Liver (tissue), 9 donors: ENCODE measurements around the gene TMX2. TPM values are rescaled to one million over a fixed set of nuclear protein-coding genes. Genes with fewer than 3 reads are reported as not detected.

Experiments used
- DNase-seq: peaks from one replicate; pipeline ENCODE4 v3.0.0-alpha.2; 2017; ENCODE audit warnings: low spot score
- H3K27ac ChIP-seq, 2 donors: one replicate each; pipeline ENCODE4 v1.7.0; 2013; ENCODE audit warnings: inconsistent platforms in 2 of 2, low read length in 2 of 2, control low read depth in 1 of 2, low read depth in 1 of 2, mild to moderate bottlenecking in 1 of 2
- H3K27me3 ChIP-seq, 4 donors: one replicate each; pipeline versions ENCODE4 v1.6.1 to v1.7.0; 2013; ENCODE audit warnings: low read length in 3 of 4, inconsistent platforms in 1 of 4, mild to moderate bottlenecking in 1 of 4, moderate library complexity in 1 of 4; ENCODE audit not compliant: control insufficient read depth in 4 of 4, insufficient read depth in 4 of 4
- H3K36me3 ChIP-seq, 4 donors: one replicate each; pipeline versions ENCODE4 v1.6.1 to v1.7.0; 2013; ENCODE audit warnings: low read length in 3 of 4, mild to moderate bottlenecking in 3 of 4, low read depth in 1 of 4, moderate library complexity in 1 of 4; ENCODE audit not compliant: control insufficient read depth in 4 of 4, insufficient read depth in 3 of 4
- H3K4me1 ChIP-seq, 4 donors: one replicate each; pipeline versions ENCODE4 v1.6.1 to v1.7.0; 2013; ENCODE audit warnings: low read length in 3 of 4, mild to moderate bottlenecking in 3 of 4, moderate library complexity in 1 of 4; ENCODE audit not compliant: control insufficient read depth in 4 of 4, insufficient read depth in 4 of 4
- H3K4me3 ChIP-seq, 3 donors: one replicate each; pipeline versions ENCODE4 v1.6.1 to v1.7.0; 2013; ENCODE audit warnings: low read length in 3 of 3, control low read depth in 1 of 3, low read depth in 1 of 3, mild to moderate bottlenecking in 1 of 3
- H3K9ac ChIP-seq, 2 donors: one replicate each; pipeline ENCODE4 v1.7.0; 2013; ENCODE audit warnings: low read length in 2 of 2, mild to moderate bottlenecking in 2 of 2, moderate library complexity in 2 of 2, control low read depth in 1 of 2, low read depth in 1 of 2
- H3K9me3 ChIP-seq, 4 donors: one replicate each; pipeline versions ENCODE4 v1.6.1 to v1.7.0; 2013; ENCODE audit warnings: low read length in 3 of 4; ENCODE audit not compliant: control insufficient read depth in 4 of 4
- EGR1 ChIP-seq, 2 donors: IDR thresholded peaks; 2 replicates each; pipeline ENCODE4 v1.6.1; 2016 to 2018; ENCODE audit warnings: antibody characterized with exemption in 2 of 2, low read depth in 2 of 2
- FOXA2 ChIP-seq: IDR thresholded peaks from 2 replicates; pipeline ENCODE4 v1.6.1; 2016; ENCODE audit warnings: antibody characterized with exemption
- GABPA ChIP-seq, 2 donors: IDR thresholded peaks in 1 of 2; conservative IDR thresholded peaks in 1 of 2; 2 replicates each; pipeline ENCODE4 v1.6.1; 2016; ENCODE audit warnings: antibody characterized with exemption in 2 of 2, mild to moderate bottlenecking in 1 of 2, moderate library complexity in 1 of 2
- HNF4A ChIP-seq, 2 donors: conservative IDR thresholded peaks; 2 replicates each; pipeline ENCODE4 v1.6.1; 2016; ENCODE audit warnings: antibody characterized with exemption in 2 of 2, mild to moderate bottlenecking in 2 of 2
- RAD21 ChIP-seq, 2 donors: IDR thresholded peaks; 2 replicates each; pipeline ENCODE4 v1.6.1; 2016; ENCODE audit warnings: antibody characterized with exemption in 2 of 2, mild to moderate bottlenecking in 2 of 2
- RXRA ChIP-seq, 2 donors: IDR thresholded peaks; 2 replicates each; pipeline ENCODE4 v1.6.1; 2017 to 2018; ENCODE audit warnings: antibody characterized with exemption in 2 of 2, mild to moderate bottlenecking in 1 of 2
- SP1 ChIP-seq: IDR thresholded peaks from 2 replicates; pipeline ENCODE4 v1.6.1; 2018; ENCODE audit warnings: antibody characterized with exemption, mild to moderate bottlenecking
- WGBS: extraction: QIAGEN DNeasy Blood & Tissue Kit; methylation state at CpG from one replicate; pipeline ENCODE4 v1.1.7; 2013; 5-methylcytosine and 5-hydroxymethylcytosine counted together
- polyA plus RNA-seq, 2 donors: library from polyadenylated mRNA; stranded (reverse) in 1 of 2; unstranded in 1 of 2; fragments of 200-250 nt in 1 of 2; fragments of >200 nt in 1 of 2; fragmentation: Nextera tagmentation in 1 of 2; extraction: Ambion mirVana in 1 of 2; gene quantifications; one replicate each; pipeline versions ENCODE4 v1.2.1 to v1.2.3, GENCODE V29; 2013 to 2015
- total RNA-seq, 2 donors: library from RNA; depleted of rRNA; stranded (reverse); fragments of >200 nt; gene quantifications; one replicate each; pipeline ENCODE4 v1.2.3, GENCODE V29; 2014
- TF ChIP-seq, protein P1 (sequence below): fragments of 150-350 bp; IDR thresholded peaks from 2 replicates; pipeline ENCODE4 v1.5.1; 2017; ENCODE audit warnings: improper control_type of control experiment, low read depth, low read length; ENCODE audit not compliant: missing input control
- TF ChIP-seq, protein P2 (sequence below): IDR thresholded peaks from 2 replicates; pipeline ENCODE4 v1.6.1; 2016; ENCODE audit warnings: antibody characterized with exemption
- TF ChIP-seq, protein P3 (sequence below): IDR thresholded peaks from 2 replicates; pipeline ENCODE4 v1.6.1; 2016; ENCODE audit warnings: antibody characterized with exemption
- donor health status: healthy.
- donor health status: healthy.
- donor health status: healthy.
- donor health status: healthy.
- donor health status: healthy.

The TMX2 gene
- total and polyA plus RNA-seq, 4 donors = 43.3 to 70.9 (median 59.1) TPM

DNA sequence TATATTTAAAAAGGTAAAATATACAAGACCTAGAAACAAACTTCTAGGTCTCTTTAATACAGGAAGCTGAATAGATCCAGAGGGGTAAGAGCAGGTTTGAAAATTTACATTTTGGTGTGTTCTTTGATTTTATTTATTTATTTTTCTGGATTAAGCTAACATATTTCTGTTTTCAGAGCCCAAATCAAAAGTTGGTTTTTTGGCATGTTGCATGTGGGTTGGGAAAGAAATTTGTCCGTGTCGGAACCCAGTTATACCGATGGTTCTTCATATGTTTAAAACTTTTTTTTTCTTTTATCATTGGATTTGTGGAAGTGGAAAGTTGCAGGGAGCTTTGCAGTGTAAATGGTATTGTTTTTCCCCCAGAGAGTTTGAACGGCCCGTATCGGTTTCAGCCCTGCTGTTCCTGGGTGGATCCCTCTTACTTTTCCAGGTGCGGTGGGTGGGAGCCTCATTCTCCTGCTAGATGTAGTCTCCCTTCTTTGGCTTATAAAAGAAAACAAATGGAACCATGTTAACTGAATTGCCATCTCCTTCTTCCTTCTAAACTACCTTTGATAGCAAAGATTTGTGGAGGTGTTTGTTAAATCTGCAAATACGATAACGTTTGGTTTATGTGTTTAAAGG lies 50.0 kb downstream of the TMX2 start:
- Histone ChIP-seq H3K9me3 (no peaks in the 10 kb centered on the region), H3K36me3 (no peaks in the 10 kb centered on the region), H3K9ac (peak overlapping the region; percentile 95 to 100), H3K27ac (peak overlapping the region; percentile 88 to 97), H3K4me1 (peaks cover 2 to 36% (median 28%) of the 10 kb centered on the region in 4 donors), H3K4me3 (peak overlapping the region; percentile 74 to 95 (median 91)), H3K27me3 (no peaks in the 10 kb centered on the region)
- WGBS = 4% methylated on average over 9 of the region's 9 CpGs
- peak in 1 of 2 donors; percentile 13 for TF ChIP-seq RAD21 (IDR thresholded peaks at IDR 0.05)
- TF ChIP-seq, protein P1, sequence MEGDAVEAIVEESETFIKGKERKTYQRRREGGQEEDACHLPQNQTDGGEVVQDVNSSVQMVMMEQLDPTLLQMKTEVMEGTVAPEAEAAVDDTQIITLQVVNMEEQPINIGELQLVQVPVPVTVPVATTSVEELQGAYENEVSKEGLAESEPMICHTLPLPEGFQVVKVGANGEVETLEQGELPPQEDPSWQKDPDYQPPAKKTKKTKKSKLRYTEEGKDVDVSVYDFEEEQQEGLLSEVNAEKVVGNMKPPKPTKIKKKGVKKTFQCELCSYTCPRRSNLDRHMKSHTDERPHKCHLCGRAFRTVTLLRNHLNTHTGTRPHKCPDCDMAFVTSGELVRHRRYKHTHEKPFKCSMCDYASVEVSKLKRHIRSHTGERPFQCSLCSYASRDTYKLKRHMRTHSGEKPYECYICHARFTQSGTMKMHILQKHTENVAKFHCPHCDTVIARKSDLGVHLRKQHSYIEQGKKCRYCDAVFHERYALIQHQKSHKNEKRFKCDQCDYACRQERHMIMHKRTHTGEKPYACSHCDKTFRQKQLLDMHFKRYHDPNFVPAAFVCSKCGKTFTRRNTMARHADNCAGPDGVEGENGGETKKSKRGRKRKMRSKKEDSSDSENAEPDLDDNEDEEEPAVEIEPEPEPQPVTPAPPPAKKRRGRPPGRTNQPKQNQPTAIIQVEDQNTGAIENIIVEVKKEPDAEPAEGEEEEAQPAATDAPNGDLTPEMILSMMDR = no peak
- no peak for DNase-seq

DNA sequence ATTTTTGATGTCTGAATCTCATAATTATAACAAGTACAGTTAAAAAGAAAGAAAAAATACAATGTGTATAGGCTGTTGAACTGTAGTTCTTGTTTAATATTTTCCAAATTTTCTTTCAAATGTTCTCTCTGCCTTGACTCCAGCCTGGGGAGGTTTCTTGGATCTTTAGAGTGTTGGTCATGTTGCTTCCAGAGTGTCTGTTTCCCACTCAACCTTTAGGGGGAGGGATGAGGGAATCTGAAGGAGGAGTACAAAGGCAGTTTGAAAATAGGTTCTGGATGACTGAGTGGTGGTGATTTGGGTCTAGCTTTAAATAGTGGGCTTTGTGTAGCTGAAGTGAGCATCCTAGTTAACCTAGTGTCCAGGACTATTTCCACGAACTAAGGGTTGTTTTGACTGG lies 51.2 kb downstream of the TMX2 start:
- TF ChIP-seq GABPA (IDR thresholded peaks at IDR 0.05 in 1 of 2, conservative IDR thresholded peaks at IDR 0.05 in 1 of 2) (no peak), FOXA2 (no peak), RAD21 (IDR thresholded peaks at IDR 0.05) (peak in 1 of 2 donors; percentile 50)
- TF ChIP-seq, protein P2, sequence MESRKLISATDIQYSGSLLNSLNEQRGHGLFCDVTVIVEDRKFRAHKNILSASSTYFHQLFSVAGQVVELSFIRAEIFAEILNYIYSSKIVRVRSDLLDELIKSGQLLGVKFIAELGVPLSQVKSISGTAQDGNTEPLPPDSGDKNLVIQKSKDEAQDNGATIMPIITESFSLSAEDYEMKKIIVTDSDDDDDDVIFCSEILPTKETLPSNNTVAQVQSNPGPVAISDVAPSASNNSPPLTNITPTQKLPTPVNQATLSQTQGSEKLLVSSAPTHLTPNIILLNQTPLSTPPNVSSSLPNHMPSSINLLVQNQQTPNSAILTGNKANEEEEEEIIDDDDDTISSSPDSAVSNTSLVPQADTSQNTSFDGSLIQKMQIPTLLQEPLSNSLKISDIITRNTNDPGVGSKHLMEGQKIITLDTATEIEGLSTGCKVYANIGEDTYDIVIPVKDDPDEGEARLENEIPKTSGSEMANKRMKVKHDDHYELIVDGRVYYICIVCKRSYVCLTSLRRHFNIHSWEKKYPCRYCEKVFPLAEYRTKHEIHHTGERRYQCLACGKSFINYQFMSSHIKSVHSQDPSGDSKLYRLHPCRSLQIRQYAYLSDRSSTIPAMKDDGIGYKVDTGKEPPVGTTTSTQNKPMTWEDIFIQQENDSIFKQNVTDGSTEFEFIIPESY = no peak
- TF ChIP-seq, protein P1 = peak; percentile 15
- Histone ChIP-seq H3K4me3 (peak overlapping the region; percentile 74 to 95 (median 91)), H3K4me1 (peaks cover 5 to 37% (median 28%) of the 10 kb centered on the region in 4 donors), H3K27me3 (no peaks in the 10 kb centered on the region), H3K36me3 (no peaks in the 10 kb centered on the region), H3K27ac (peak overlapping the region in 1 of 2 donors; percentile 2), H3K9me3 (no peaks in the 10 kb centered on the region), H3K9ac (peak overlapping the region; percentile 95 to 100)
- 8% methylated on average over 1 of the region's 1 CpG for WGBS
- DNase-seq = no peak

DNA sequence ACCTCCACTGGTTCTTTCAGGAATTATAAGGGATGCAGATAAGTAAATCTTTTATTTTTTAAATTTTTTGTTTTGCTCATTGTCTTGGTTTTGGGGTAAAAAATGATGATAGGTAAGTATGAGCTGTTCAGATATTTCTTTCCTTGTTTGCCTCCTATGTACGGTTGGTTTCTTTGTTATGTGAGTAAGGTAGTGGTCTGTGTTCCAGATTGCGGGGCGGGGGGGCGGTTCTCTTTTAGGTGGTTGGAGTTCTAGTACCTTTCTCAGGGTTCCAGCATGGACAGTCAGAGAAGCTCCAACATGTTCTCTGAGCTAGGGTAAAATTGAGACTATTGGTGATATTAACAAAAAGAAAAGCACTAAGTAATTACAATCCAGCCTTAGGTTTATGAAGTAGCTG lies 51.6 kb downstream of the TMX2 start:
- 30% methylated on average over 4 of the region's 4 CpGs for WGBS
- Histone ChIP-seq H3K9ac (peak overlapping the region; percentile 34 to 100), H3K36me3 (no peaks in the 10 kb centered on the region), H3K27me3 (no peaks in the 10 kb centered on the region), H3K4me1 (peaks cover 7 to 37% (median 28%) of the 10 kb centered on the region in 4 donors), H3K9me3 (no peaks in the 10 kb centered on the region), H3K27ac (peak overlapping the region; percentile 2 to 19), H3K4me3 (peak overlapping the region; percentile 18 to 95 (median 74))
- DNase-seq = no peak
- TF ChIP-seq HNF4A (conservative IDR thresholded peaks at IDR 0.05) = no peak
- TF ChIP-seq RXRA (IDR thresholded peaks at IDR 0.05) = no peak
- no peak for TF ChIP-seq EGR1 (IDR thresholded peaks at IDR 0.05; ENCODE audit: low read depth in 2 of 2)
- no peak for TF ChIP-seq SP1
- TF ChIP-seq, protein P3, sequence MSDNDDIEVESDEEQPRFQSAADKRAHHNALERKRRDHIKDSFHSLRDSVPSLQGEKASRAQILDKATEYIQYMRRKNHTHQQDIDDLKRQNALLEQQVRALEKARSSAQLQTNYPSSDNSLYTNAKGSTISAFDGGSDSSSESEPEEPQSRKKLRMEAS = no peak
